Right lobe of liver (tissue), 6 donors: ENCODE measurements around the gene ZNF346. TPM values are rescaled to one million over a fixed set of nuclear protein-coding genes. Genes with fewer than 3 reads are reported as not detected.

ENCODE experiments used
- ATAC-seq, 4 donors: fragments of 200-7000 bp; cut with Tn5 transposase; one replicate each; pipeline ENCODE4 v1.9.1; 2020; ENCODE audit warnings: mild to moderate bottlenecking in 4 of 4, moderate library complexity in 4 of 4
- DNase-seq, 3 donors: peaks; one replicate each; pipeline ENCODE4 v3.0.0-alpha.2; 2020
- H3K27ac ChIP-seq, 3 donors: fragments of 200-600 bp; one replicate each; pipeline ENCODE4 v1.8.0; 2022
- H3K27me3 ChIP-seq, 2 donors: fragments of 200-600 bp; one replicate each; pipeline ENCODE4 v1.8.0; 2022
- H3K36me3 ChIP-seq, 4 donors: fragments of 200-600 bp; sonication (generic) in 1 of 4; one replicate each; pipeline versions ENCODE4 v1.5.1 to v1.8.0; 2017 to 2022; ENCODE audit warnings: control low read depth in 1 of 4
- H3K4me1 ChIP-seq, 4 donors: fragments of 200-600 bp; sonication (generic) in 1 of 4; one replicate each; pipeline versions ENCODE4 v1.5.1 to v1.8.0; 2017 to 2022; ENCODE audit warnings: control low read depth in 1 of 4
- H3K4me3 ChIP-seq, 3 donors: fragments of 200-600 bp; one replicate each; pipeline ENCODE4 v1.8.0; 2022
- H3K9me3 ChIP-seq, 4 donors: fragments of 200-600 bp; sonication (generic) in 1 of 4; one replicate each; pipeline versions ENCODE4 v1.5.1 to v1.8.0; 2017 to 2022; ENCODE audit warnings: control low read depth in 1 of 4
- CTCF ChIP-seq, 4 donors: fragments of 200-600 bp in 3 of 4; fragments of 450-650 bp in 1 of 4; IDR thresholded peaks; one replicate each; pipeline versions ENCODE4 v1.5.1 to v1.8.0; 2016 to 2022; ENCODE audit warnings: antibody characterized with exemption in 4 of 4, mild to moderate bottlenecking in 2 of 4
- POLR2A ChIP-seq: fragments of 450-650 bp; IDR thresholded peaks from one replicate; pipeline ENCODE4 v1.6.1; 2017; ENCODE audit warnings: antibody characterized with exemption, mild to moderate bottlenecking
- WGBS: methylation state at CpG from one replicate; pipeline ENCODE4 v1.1.6; 2018; ENCODE audit warnings: low coverage, low lambda C conversion rate; ENCODE audit not compliant: insufficient coverage; ENCODE audit errors: missing lambda C conversion rate; 5-methylcytosine and 5-hydroxymethylcytosine counted together
- intact Hi-C, 2 donors: fragments of 100-400 bp; cut with DNase I; formaldehyde crosslinking; loops; one replicate each; pipeline versions ENCODE4 v1.11.2 to v1.14.1; 2022
- total RNA-seq, 6 experiments: library from RNA; depleted of rRNA in 2 of 6; stranded (reverse); fragments of >200 nt in 2 of 6; fragmentation: NEBNext Ultra II Directional in 3 of 6; extraction: Animal tissue kit (Norgen Biotek cat#: 25700) in 3 of 6; gene quantifications; one replicate each; pipeline versions ENCODE4 v1.1.0 to v1.2.4, GENCODE V29; 2016 to 2023
- donor health status: DM: no; HTN: yes; CAD: no.
- donor health status: DM: no; HTN: no; CAD: no.
- donor health status: DM: no; HTN: no; CAD: no.
- donor health status: DM: no; HTN: yes; CAD: no.
- donor health status: DM: no; HTN: yes; CAD: no.

ZNF346 gene
- total RNA-seq, 6 experiments from 2014 or later: 5.3 to 7.4 (median 6.0) TPM

- H3K4me3 ChIP-seq: no peak overlapping the region
- ATAC-seq (no peak), DNase-seq (no peak)
- H3K4me1 ChIP-seq: no peaks in the 10 kb centered on the region
- 80% methylated on average over 5 of the region's 5 CpGs for WGBS
- no peaks in the 10 kb centered on the region for H3K27me3 ChIP-seq
- no peaks in the 10 kb centered on the region for H3K9me3 ChIP-seq
- peaks cover 0 to 22% (median 7%) of the 10 kb centered on the region in 4 donors for H3K36me3 ChIP-seq
- intact Hi-C loops: no loop called here
- no peak overlapping the region for H3K27ac ChIP-seq
- TF ChIP-seq POLR2A (no peak), CTCF (IDR thresholded peaks at IDR 0.05) (no peak)
Measured at GRCh38 chr5:177049285-177049684, 26.8 kb downstream of the ZNF346 start.

GRCh38 chr5:177064500-177065277 lies 42.2 kb downstream of the ZNF346 start:
- Histone ChIP-seq H3K4me1 (no peaks in the 10 kb centered on the region), H3K27ac (no peak overlapping the region), H3K9me3 (no peaks in the 10 kb centered on the region), H3K4me3 (no peak overlapping the region), H3K36me3 (peaks cover 0 to 2% (median 0%) of the 10 kb centered on the region in 4 donors), H3K27me3 (no peaks in the 10 kb centered on the region)
- 93% methylated on average over 2 of the region's 12 CpGs for WGBS
- TF ChIP-seq POLR2A: no peak
- no peak for TF ChIP-seq CTCF (IDR thresholded peaks at IDR 0.05)
- ATAC-seq: no peak
- intact Hi-C loops: no loop called here
- no peak for DNase-seq

- TF ChIP-seq CTCF (IDR thresholded peaks at IDR 0.05): no peak
- no peak for TF ChIP-seq POLR2A
- Histone ChIP-seq H3K4me1 (no peaks in the 10 kb centered on the region), H3K9me3 (no peaks in the 10 kb centered on the region), H3K4me3 (no peak overlapping the region), H3K27me3 (no peaks in the 10 kb centered on the region), H3K36me3 (peaks cover 0 to 2% (median 0%) of the 10 kb centered on the region in 4 donors), H3K27ac (no peak overlapping the region)
- 76% methylated on average over 5 of the region's 6 CpGs for WGBS
- DNase-seq (no peak), ATAC-seq (no peak)
- intact Hi-C loops: no loop called here
Measured at GRCh38 chr5:177065491-177065890, 43.0 kb downstream of the ZNF346 start.

GRCh38 chr5:177066224-177066623 lies 43.7 kb downstream of the ZNF346 start:
- intact Hi-C loops: no loop called here
- WGBS: no CpG with 5 or more reads among the region's 2 CpGs
- H3K9me3 ChIP-seq: no peaks in the 10 kb centered on the region
- H3K27ac ChIP-seq: no peak overlapping the region
- DNase-seq: no peak
- H3K4me1 ChIP-seq: no peaks in the 10 kb centered on the region
- no peak overlapping the region for H3K4me3 ChIP-seq
- TF ChIP-seq POLR2A (no peak), CTCF (IDR thresholded peaks at IDR 0.05) (no peak)
- ATAC-seq: no peak
- H3K27me3 ChIP-seq: no peaks in the 10 kb centered on the region
- peaks cover 0 to 2% (median 0%) of the 10 kb centered on the region in 4 donors for H3K36me3 ChIP-seq
